ENCODE results near the gene SNAI3. TPM values are rescaled to one million over a fixed set of nuclear protein-coding genes. Genes with fewer than 3 reads are reported as not detected.

SNAI3 gene
- total and polyA plus RNA-seq, 2 donors (not counting 1 experiment from before 2014, with no cell fraction given), result 6.5 to 8.8 TPM

- DNase-seq (no peak), ATAC-seq (ENCODE audit: low read depth) (no peak)
- Histone ChIP-seq H2AFZ (ENCODE audit: insufficient read depth, low read depth, low read length, poor library complexity, severe bottlenecking) (no peak overlapping the region), H3K36me3 (replicated peaks in 1 of 2; ENCODE audit: control extremely low read depth in 1 of 2, control insufficient read depth in 1 of 2, extremely low read depth in 1 of 2, insufficient read depth in 2 of 2, low read length in 1 of 2) (peaks cover 0 to 36% of the 10 kb centered on the region in 2 experiments), H3K4me3 (ENCODE audit: control extremely low read depth in 1 of 5, extremely low read depth in 1 of 5, insufficient read depth in 1 of 5, low read depth in 2 of 5, low read length in 4 of 5) (no peak overlapping the region), H4K20me1 (ENCODE audit: control insufficient read depth, insufficient read depth, low read length, poor library complexity, severe bottlenecking) (peaks cover 20% of the 10 kb centered on the region), H3K9ac (ENCODE audit: low read length) (no peak overlapping the region), H3K27ac (ENCODE audit: low read length in 2 of 2) (no peak overlapping the region), H3K9me3 (ENCODE audit: control extremely low read depth in 1 of 3, control insufficient read depth in 2 of 3, insufficient read depth in 1 of 3, low read length in 2 of 3) (no peaks in the 10 kb centered on the region), H3K79me2 (ENCODE audit: control insufficient read depth, insufficient read depth, low read length) (peaks cover 12% of the 10 kb centered on the region), H3K4me2 (replicated peaks; ENCODE audit: low read depth, low read length, poor library complexity, severe bottlenecking) (no peak overlapping the region), H3K4me1 (ENCODE audit: control insufficient read depth in 2 of 2, insufficient read depth in 2 of 2, low read length in 2 of 2) (peaks cover 5 to 11% of the 10 kb centered on the region in 2 donors), H3K27me3 (replicated peaks in 1 of 4; ENCODE audit: control extremely low read depth in 1 of 4, control insufficient read depth in 3 of 4, insufficient read depth in 4 of 4, low read length in 3 of 4) (no peaks in the 10 kb centered on the region)
- Mint-ChIP-seq H3K27me3 (no peaks in the 10 kb centered on the region), H3K4me1 (peaks cover 4% of the 10 kb centered on the region), H3K9me3 (ENCODE audit: insufficient read depth) (no peaks in the 10 kb centered on the region), H3K4me3 (no peak overlapping the region), H3K27ac (peak overlapping the region; percentile 20)
- ChIA-PET POLR2A (no interaction called here), CTCF (interaction anchor here (0.7 to 1.1 kb wide), 2 partner anchors 12 to 435 kb away, joined by 3 to 4 read pairs; no protein-coding TSS in a partner anchor)
- TF ChIP-seq EZH2 (IDR thresholded peaks at IDR 0.05; ENCODE audit: borderline replicate concordance, insufficient read depth, low read depth, low read length, poor library complexity, severe bottlenecking) (no peak), CTCF (IDR thresholded peaks at IDR 0.05) (no peak)
- intact Hi-C loops (cut with micrococcal nuclease), result no loop called here
- WGBS (ENCODE audit: insufficient coverage), result 91% methylated on average over 13 of the region's 13 CpGs
Observed at GRCh38 chr16:88732961-88733294, 46.6 kb upstream of the SNAI3 start.

- H3K9ac ChIP-seq (ENCODE audit: low read length), result no peak overlapping the region
- peaks cover 0 to 42% of the 10 kb centered on the region in 2 experiments for H3K36me3 ChIP-seq (replicated peaks in 1 of 2; ENCODE audit: control extremely low read depth in 1 of 2, control insufficient read depth in 1 of 2, extremely low read depth in 1 of 2, insufficient read depth in 2 of 2, low read length in 1 of 2)
- no peak overlapping the region for H3K27ac Mint-ChIP-seq
- H3K4me2 ChIP-seq (replicated peaks; ENCODE audit: low read depth, low read length, poor library complexity, severe bottlenecking), result no peak overlapping the region
- peaks cover 15% of the 10 kb centered on the region for H4K20me1 ChIP-seq (ENCODE audit: control insufficient read depth, insufficient read depth, low read length, poor library complexity, severe bottlenecking)
- H3K27ac ChIP-seq (ENCODE audit: low read length in 2 of 2), result no peak overlapping the region
- 90% methylated on average over 26 of the region's 30 CpGs for WGBS (ENCODE audit: insufficient coverage)
- H3K27me3 Mint-ChIP-seq, result no peaks in the 10 kb centered on the region
- H3K27me3 ChIP-seq (replicated peaks in 1 of 4; ENCODE audit: control extremely low read depth in 1 of 4, control insufficient read depth in 3 of 4, insufficient read depth in 4 of 4, low read length in 3 of 4), result no peaks in the 10 kb centered on the region
- no peaks in the 10 kb centered on the region for H3K9me3 ChIP-seq (ENCODE audit: control extremely low read depth in 1 of 3, control insufficient read depth in 2 of 3, insufficient read depth in 1 of 3, low read length in 2 of 3)
- peaks cover under 1% of the 10 kb centered on the region for H3K4me1 Mint-ChIP-seq
- POLR2A ChIA-PET, result no interaction called here
- CTCF ChIA-PET, result no interaction called here
- no peaks in the 10 kb centered on the region for H3K9me3 Mint-ChIP-seq (ENCODE audit: insufficient read depth)
- intact Hi-C loops (cut with micrococcal nuclease), result no loop called here
- H3K4me1 ChIP-seq (ENCODE audit: control insufficient read depth in 2 of 2, insufficient read depth in 2 of 2, low read length in 2 of 2), result peaks cover 0 to 5% of the 10 kb centered on the region in 2 donors
- ATAC-seq (ENCODE audit: low read depth), result no peak
- DNase-seq, result no peak
- TF ChIP-seq EZH2 (IDR thresholded peaks at IDR 0.05; ENCODE audit: borderline replicate concordance, insufficient read depth, low read depth, low read length, poor library complexity, severe bottlenecking) (no peak), CTCF (IDR thresholded peaks at IDR 0.05) (no peak)
- H3K79me2 ChIP-seq (ENCODE audit: control insufficient read depth, insufficient read depth, low read length), result peaks cover 14% of the 10 kb centered on the region
- H2AFZ ChIP-seq (ENCODE audit: insufficient read depth, low read depth, low read length, poor library complexity, severe bottlenecking), result no peak overlapping the region
- H3K4me3 Mint-ChIP-seq, result no peak overlapping the region
- H3K4me3 ChIP-seq (ENCODE audit: control extremely low read depth in 1 of 5, extremely low read depth in 1 of 5, insufficient read depth in 1 of 5, low read depth in 2 of 5, low read length in 4 of 5), result no peak overlapping the region
Observed at GRCh38 chr16:88732172-88732960, 46.1 kb upstream of the SNAI3 start.

Data from B cell (primary cell).